GM04504 (cell line): ENCODE measurements around the gene KLF16.

Experiments
- DNase-seq: peaks from one replicate; pipeline ENCODE4 v3.0.0-alpha.2; 2012; ENCODE audit warnings: low read depth

KLF16 gene

GRCh38 chr19:1823020-1823419, 40.4 kb downstream of the KLF16 start:
- no peak for DNase-seq

- no peak for DNase-seq
Observed at GRCh38 chr19:1822210-1822609, 41.2 kb downstream of the KLF16 start.

GRCh38 chr19:1819341-1820255, 43.8 kb downstream of the KLF16 start:
- no peak for DNase-seq

DNA sequence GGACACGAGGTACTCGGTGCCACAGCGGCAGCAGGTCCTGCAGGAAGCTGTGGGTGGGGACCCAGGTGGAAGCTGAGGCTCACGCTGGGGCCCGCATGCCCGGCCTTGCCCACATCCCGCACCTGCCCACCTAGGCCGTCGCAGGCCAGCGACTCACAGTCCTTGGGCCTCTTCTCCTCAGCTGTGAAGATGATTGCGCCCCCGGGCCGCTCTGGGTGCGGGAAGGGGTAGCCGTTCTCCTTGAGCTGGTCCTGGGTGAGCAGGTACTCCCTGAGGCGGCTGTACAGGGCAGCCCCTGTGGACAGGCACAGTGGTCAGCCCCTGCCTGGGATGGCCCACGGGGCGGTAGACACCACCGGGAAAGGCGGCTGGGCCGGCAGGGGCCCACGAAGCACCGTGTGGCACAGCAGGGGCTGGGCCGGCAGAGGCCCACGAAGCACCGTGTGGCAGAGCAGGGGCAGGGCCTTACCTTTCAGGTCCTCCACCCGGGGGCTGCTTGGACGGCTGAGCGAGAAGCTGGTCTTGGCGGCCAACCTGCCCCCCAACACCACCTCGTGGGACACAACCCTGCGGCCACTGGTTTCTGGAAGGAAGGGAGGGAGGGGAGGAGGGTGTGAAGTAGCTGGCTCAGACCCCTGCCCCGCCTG, 44.7 kb downstream of the KLF16 start:
- DNase-seq, result no peak

DNA sequence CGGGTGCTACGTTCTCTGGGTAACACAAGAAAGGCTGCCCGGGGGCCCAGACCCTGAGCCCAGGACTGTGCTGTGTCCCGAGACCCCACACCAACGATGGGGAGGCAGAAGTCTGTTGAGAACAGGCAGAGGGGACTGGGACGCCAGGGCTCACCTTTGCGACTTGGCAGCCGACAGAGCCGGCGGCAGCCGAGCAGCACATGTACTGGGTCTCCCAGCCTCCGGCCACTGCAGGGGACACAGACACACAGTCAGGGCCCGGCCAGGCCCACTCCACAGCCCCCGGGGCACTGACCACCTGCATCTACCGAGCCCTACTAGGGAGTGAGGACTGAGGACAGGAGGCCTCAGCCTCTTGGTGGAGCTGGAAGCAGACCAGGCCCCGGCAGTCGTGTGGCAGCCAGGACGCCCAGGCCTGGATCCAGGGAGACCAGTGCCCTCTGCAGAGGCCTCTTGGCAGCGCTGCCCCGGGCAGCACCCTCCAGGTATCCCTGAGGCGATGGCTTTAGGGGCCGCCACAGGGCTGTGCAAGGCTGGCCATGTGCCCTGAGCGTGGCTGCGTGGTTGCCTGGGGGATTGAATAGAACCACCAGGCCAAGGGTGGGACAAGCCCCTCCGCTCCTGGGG, 45.7 kb downstream of the KLF16 start:
- DNase-seq, result no peak

DNA sequence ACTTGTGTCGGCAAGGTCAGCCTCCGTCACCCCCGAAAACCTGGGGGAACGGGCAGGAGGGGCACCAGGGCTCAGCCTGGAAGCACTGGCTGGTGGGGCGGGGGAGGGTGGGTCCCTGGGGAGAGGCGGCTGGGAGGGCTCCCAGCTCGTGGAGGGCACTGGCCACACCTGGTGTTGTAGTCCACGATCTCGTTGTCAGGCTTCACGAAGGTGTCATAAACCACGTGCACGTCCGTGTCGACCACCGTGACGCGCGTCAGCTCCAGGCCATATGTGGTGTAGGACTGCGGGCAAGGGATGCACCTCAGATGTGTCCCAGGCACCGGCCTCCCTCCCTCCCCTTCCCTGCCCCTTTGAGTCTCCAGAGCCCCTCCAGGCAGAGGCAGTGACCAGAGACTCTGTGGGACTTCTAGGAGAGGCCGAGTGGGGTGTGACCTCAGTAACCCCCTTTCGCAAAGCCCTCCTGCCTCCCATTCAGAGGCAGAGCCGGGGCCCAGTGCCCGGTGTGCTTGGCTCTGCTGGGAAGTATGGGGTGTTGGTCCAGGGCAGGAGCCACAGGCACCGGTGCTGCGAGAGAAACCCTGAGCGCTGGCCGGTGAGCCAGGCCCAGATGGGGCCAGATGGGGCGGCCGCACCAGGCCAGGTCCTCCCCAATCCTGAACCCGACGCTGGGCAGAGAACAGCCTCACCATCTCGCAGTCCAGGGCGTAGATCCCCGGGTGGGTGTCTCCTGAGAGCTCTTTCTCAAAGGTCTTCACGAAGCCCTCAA, 46.7 kb downstream of the KLF16 start:
- DNase-seq, result no peak

DNA sequence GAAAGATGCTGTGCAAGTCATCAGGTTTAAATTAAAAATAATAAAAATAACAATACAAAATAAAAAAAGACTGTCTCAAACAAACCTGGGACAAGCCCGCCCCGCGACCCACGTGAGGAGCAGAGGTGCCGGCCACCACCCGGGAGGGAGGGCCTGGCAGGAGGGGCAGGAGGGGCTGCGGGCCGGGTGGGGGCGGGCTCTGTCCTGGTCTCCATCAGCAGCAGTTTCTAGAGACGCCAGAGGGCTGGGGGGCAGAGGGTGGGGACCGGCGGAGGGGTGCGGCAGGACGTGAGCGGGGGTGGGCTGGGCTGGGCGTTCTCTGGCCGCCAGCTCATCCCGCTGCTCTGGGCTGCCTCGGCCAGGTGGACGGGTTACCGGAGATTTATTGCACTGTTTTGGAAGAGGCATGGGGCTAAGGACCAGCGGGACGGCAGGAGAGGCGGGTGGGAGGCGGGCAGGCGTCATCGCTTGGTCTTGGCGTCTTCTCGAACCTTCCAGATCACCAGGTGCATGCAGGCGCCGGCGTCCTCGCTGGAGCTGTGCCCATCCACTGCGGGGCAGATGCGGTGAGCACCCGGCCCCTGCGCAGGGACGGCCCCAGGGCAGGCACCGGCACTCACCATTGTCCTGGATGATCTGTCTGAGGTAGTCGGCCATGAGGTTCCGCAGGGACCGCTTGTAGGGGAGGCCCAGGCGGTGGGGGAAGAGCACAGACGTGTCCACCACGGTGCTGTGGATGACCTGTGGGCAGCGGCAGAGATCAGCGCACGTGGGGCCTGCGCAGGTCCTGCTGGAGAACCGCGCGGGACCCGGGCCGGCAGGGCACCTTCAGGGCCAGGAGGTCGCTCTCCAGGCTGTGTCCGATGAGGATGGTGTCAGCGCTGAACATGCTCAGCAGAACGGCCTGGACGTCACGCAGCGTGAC, 47.5 kb downstream of the KLF16 start:
- DNase-seq, result no peak

- no peak for DNase-seq
Observed at GRCh38 chr19:1814833-1815604, 48.4 kb downstream of the KLF16 start.

DNA sequence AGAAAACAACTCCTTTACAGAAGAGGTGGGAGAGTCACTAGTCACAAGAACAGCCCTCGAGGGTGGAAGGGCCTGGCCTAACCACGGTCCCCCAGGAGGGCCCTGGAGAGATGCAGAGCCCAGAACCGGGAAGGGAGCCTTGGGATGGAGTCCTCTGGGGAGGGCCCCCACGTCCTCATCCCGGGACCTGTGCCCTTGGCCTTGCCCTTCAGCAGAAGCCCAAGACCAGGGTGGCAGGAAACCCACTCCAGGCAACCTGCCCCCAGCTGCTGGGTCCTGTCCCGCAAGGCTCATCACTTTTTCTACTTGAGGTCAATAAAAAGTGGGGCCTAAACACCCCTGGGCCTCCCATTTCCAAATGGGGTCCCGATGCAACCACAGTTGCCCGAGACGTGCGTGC, 49.0 kb downstream of the KLF16 start:
- no peak for DNase-seq

- no peak for DNase-seq
Observed at GRCh38 chr19:1813192-1814182, 49.9 kb downstream of the KLF16 start.

DNA sequence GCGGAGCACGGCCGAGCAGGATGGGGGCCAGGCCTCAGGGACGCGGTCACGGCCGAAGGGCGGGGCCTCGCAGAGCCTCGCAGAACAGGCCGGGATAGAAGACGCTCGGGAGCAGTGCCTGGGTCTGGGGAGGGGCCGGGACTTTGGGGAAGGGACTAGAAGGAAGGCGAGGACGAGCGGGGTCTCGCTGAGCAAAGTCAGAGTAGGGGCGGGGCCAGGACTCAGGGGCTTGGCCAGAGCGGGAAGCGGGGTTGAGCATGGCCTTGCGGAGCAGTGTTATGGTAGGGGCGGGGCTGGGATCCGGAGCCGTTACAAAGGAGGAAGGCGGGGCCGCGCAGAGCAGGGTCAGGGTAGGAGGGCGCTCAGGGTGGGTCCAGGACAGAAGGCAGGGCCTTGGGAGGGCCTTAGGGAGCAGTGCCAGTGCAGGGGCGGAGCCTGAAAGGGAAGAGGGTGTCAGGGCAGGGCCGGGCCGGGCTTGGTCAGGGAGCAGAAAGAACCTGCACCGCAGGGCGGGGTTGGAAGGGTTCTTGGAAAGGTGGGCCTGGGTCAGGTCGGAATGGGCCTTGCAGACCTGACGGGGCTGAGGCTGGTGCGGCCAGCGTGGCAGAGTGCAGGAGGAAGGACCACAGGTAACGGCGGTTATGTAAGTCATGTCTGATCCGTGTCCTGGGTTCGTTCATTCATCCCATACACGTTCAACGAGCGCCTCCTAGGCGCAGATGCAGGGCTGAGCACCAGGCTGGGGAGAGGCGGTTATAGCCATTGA, 50.8 kb downstream of the KLF16 start:
- DNase-seq, result peak; percentile 80

GRCh38 chr19:1811942-1812425, 51.4 kb downstream of the KLF16 start, which contains the start of gene ATP8B3:
Gene ATP8B3, minus strand, starts transcription at chr19:1812276. Its CDS starts 540 bp downstream, at chr19:1811736.
- DNase-seq, result no peak

GRCh38 chr19:1811472-1811894, 51.9 kb downstream of the KLF16 start:
- DNase-seq, result peak; percentile 35

- DNase-seq, result no peak
Observed at GRCh38 chr19:1810439-1811160, 52.8 kb downstream of the KLF16 start.

DNA sequence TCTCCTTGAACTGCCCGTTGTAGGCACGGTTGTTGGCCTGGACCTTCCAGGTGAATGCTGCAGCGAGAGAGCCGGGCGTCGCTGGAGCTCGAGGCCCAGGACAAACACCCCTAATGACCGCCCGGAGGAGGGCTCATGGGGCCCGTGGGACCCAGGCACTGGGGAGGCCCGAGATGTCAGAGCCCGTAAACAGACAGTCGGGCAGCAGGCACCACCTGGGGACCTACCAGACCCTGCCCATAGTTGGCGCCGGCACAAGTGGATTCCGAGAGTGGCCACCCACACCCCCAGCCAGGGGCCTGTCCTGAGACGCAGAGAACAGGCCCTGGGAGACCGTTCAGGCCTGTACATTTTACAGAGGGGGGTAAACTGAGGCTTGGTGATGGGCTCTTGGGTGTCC, 53.7 kb downstream of the KLF16 start:
- DNase-seq, result no peak

GRCh38 chr19:1808395-1808731, 55.0 kb downstream of the KLF16 start:
- DNase-seq, result no peak

DNA sequence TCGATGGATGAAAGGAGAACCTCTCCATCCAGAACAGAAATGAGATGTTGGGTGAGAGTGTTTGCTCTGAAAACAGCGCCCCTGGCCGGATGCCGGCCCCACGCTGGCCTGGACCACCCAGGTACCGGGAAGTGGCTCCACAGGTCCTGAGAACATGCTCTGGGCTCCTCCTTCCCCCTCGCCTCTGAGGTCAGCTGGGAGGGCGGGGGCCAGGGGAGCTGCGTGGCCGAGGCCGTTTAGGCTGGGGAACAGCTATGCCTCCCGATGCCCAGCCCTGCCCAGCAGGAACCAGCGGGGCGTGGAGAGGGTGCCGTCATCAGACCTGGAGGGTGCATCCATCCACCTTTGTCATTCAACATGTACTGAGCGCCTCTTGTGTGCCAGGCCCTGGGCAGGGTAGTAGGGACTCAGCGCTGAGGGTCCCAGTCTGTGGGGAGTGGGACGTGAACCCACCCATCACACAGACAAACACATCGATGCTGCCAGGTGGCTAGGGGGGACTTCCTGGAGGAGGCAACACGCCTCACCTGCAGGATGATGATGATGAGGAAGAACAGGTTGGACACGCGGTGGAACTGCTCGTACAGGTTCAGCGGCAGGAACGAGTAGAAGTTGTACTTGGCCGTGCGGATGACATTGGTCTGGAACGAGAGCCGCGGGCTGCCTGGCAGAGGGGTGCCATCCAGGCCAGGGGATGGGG, 55.5 kb downstream of the KLF16 start:
- no peak for DNase-seq
